WTC11 (cell line): ENCODE results near the gene SLC35G4. TPM values are rescaled to one million over a fixed set of nuclear protein-coding genes. Genes with fewer than 3 reads are reported as not detected.
A peak's percentile ranks its signal among the peaks of the same experiment; 100 is the strongest.

Experiments used
- ATAC-seq: fragments of 200-7000 bp; cut with Tn5 transposase; 2 replicates; pipeline ENCODE4 v1.10.0; 2021; ENCODE audit warnings: mild to moderate bottlenecking, moderate library complexity
- CTCF ChIA-PET: fragments of 300-600 bp; sonication (Branson Sonifier 250); formaldehyde crosslinking; loops from one replicate; lab custom pipeline; 2021; ENCODE audit warnings: antibody characterized with exemption; lab: Charles Lee
- POLR2A ChIA-PET: fragments of 350-600 bp; sonication (Branson Sonifier 250); formaldehyde crosslinking; loops from one replicate; lab custom pipeline; 2021; ENCODE audit warnings: antibody characterized with exemption; lab: Charles Lee
- DNase-seq: peaks from one replicate; pipeline ENCODE4 v3.0.0; 2021; ENCODE audit warnings: low spot score
- H3K27ac Mint-ChIP-seq: 2 replicates; pipeline ENCODE4 v1.8.0; 2021; ENCODE audit warnings: mixed read lengths
- H3K27me3 Mint-ChIP-seq: 2 replicates; pipeline ENCODE4 v1.8.0; 2021; ENCODE audit warnings: low read depth, mild to moderate bottlenecking, moderate library complexity, mixed read lengths
- H3K36me3 Mint-ChIP-seq: 2 replicates; pipeline ENCODE4 v1.8.0; 2021; ENCODE audit warnings: mixed read lengths
- H3K4me1 Mint-ChIP-seq: 2 replicates; pipeline ENCODE4 v1.8.0; 2022; ENCODE audit warnings: mixed read lengths
- H3K4me3 Mint-ChIP-seq: 2 replicates; pipeline ENCODE4 v1.8.0; 2021; ENCODE audit warnings: mild to moderate bottlenecking, moderate library complexity, mixed read lengths
- H3K9me3 Mint-ChIP-seq: 2 replicates; pipeline ENCODE4 v1.8.0; 2021; ENCODE audit warnings: mixed read lengths
- GABPB1 ChIP-seq: sonication (generic); formaldehyde crosslinking; IDR thresholded peaks from 2 replicates; pipeline ENCODE4 v1.8.1; 2023; ENCODE audit warnings: mild to moderate bottlenecking, missing genetic modification reagents
- JAZF1 ChIP-seq: fragments of 250-450 bp; sonication (Bioruptor Pico); IDR thresholded peaks from 2 replicates; pipeline ENCODE4 v1.9.0; 2021; ENCODE audit warnings: moderate library complexity, mild to moderate bottlenecking, inconsistent platforms
- PRRX2 ChIP-seq: fragments of 250-450 bp; sonication (Bioruptor Pico); IDR thresholded peaks from 2 replicates; pipeline ENCODE4 v1.8.0; 2021; ENCODE audit warnings: mild to moderate bottlenecking
- USF1 ChIP-seq: sonication (generic); formaldehyde crosslinking; IDR thresholded peaks from 2 replicates; pipeline ENCODE4 v1.8.0; 2022; ENCODE audit warnings: mild to moderate bottlenecking, missing genetic modification reagents
- ZMAT4 ChIP-seq: fragments of 250-450 bp; sonication (Bioruptor Pico); IDR thresholded peaks from 2 replicates; pipeline ENCODE4 v1.9.0; 2021; ENCODE audit warnings: mild to moderate bottlenecking
- ZNF425 ChIP-seq: fragments of 250-450 bp; sonication (Bioruptor Pico); conservative IDR thresholded peaks from 2 replicates; pipeline ENCODE4 v1.9.0; 2021; ENCODE audit warnings: mild to moderate bottlenecking
- ZNF532 ChIP-seq: fragments of 250-450 bp; sonication (Bioruptor Pico); IDR thresholded peaks from 2 replicates; pipeline ENCODE4 v1.9.0; 2021; ENCODE audit warnings: mild to moderate bottlenecking, borderline replicate concordance
- microRNA-seq: library from miRNA; unstranded; fragments of <30 nt; microRNA quantifications from one replicate; pipeline ENCODE4 v1.2.0, GENCODE V29; 2022; ENCODE audit warnings: borderline number of aligned reads
- total RNA-seq: library from RNA; stranded (reverse); gene quantifications from 3 replicates; pipeline ENCODE4 v1.2.3, GENCODE V29; 2021

Gene SLC35G4
- total RNA-seq, 1 experiment from 2014 or later: not detected

GRCh38 chr18:11658019-11658418, 48.6 kb downstream of the SLC35G4 start:
- DNase-seq: no peak
- Mint-ChIP-seq H3K4me3 (no peak overlapping the region), H3K9me3 (no peaks in the 10 kb centered on the region; the same call in 1 of the 2 replicates), H3K36me3 (no peaks in the 10 kb centered on the region), H3K27me3 (peaks cover 21% of the 10 kb centered on the region), H3K27ac (no peak overlapping the region), H3K4me1 (peaks cover 6% of the 10 kb centered on the region)
- POLR2A ChIA-PET: no interaction called here
- CTCF ChIA-PET: interaction anchor here (1.2 to 5.5 kb wide), 3 partner anchors 71 to 381 kb away, joined by 3 to 99 read pairs (median 41); no protein-coding TSS in a partner anchor
- ATAC-seq: no peak
- TF ChIP-seq JAZF1 (no peak), ZMAT4 (CRISPR knock-in tag) (no peak), ZNF532 (CRISPR knock-in tag) (no peak), USF1 (CRISPR knock-in tag) (no peak), ZNF425 (CRISPR knock-in tag) (no peak)

GRCh38 chr18:11658989-11659388, 49.6 kb downstream of the SLC35G4 start:
- no peak for ATAC-seq

More at GRCh38 chr18:11658989-11659388, 49.6 kb downstream of the SLC35G4 start:
- H3K27me3 Mint-ChIP-seq: peaks cover 19% of the 10 kb centered on the region
- ChIA-PET CTCF (interaction anchor here (0.5 kb wide), 1 partner anchor 493 kb away, joined by 3 read pairs; no protein-coding TSS in a partner anchor), POLR2A (no interaction called here)
- DNase-seq: no peak
- peaks cover 6% of the 10 kb centered on the region for H3K4me1 Mint-ChIP-seq
- TF ChIP-seq GABPB1 (0 out of 2 replicates have a peak, but pooled peaks have one; percentile 32), PRRX2 (CRISPR knock-in tag) (no peak)
- no peaks in the 10 kb centered on the region for H3K36me3 Mint-ChIP-seq
- H3K9me3 Mint-ChIP-seq: no peaks in the 10 kb centered on the region; the same call in 1 of the 2 replicates
- H3K4me3 Mint-ChIP-seq: no peak overlapping the region
- no peak overlapping the region for H3K27ac Mint-ChIP-seq

Small RNA genes within 50 kb of the gene (microRNA-seq; reads per million reads assigned to microRNA genes)
- gene MIR7153: not detected

Other genes starting within 250 kb of the SLC35G4 start
- 22.3 to 26.7 TPM (median 23.9 TPM) in 3 replicates for gene GNAL, start 79.7 kb downstream of the SLC35G4 start, total RNA-seq
- 34.1 to 37.2 TPM (median 35.5 TPM) in 3 replicates for gene CHMP1B, start 241.8 kb downstream of the SLC35G4 start, total RNA-seq